ENCODE measurements around the gene ARVCF.

The ARVCF gene

DNA sequence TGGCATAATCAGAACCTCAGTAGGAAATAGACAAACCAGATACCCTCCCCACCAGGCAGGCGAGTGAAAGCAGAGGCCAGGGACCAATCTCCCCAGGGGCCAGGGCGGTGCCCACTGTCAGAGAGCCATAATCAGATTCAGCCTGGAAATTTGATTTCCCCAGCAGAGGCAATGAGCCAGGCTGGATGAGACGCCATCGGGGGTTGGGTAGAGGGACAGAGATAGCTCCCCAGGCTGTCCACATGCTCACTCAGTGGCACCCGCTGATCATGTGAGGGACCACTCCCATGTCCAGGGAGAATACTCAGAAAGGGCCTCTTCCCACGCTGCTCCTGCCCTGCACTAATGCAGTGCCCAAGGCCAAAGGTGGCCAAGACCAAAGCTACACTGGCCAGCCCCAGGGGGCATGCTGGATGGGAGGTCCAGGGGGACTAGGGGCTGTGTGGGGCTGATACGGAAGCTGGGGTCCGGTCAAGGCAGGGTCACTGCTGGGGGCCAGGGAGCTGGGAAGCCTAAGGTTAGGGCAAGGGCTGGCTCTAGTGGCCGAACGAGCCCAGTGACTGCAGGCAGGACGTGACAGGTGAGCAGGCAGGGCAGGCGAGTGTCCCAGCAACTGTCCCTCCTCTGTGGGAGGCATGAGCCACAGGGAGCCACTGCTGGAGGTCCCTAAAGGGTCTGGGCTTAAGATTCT, 19.8 kb downstream of the ARVCF start:
- Histone ChIP-seq H3K9me3 (ENCODE audit: control insufficient read depth, insufficient read depth, low read depth, low read length) (no peaks in the 10 kb centered on the region), H3K27ac (ENCODE audit: extremely low read depth, low read depth, low read length) (no peak overlapping the region), H3K4me3 (ENCODE audit: low read depth, low read length) (no peak overlapping the region), H3K36me3 (ENCODE audit: control insufficient read depth in 2 of 2, insufficient read depth in 1 of 2, low read length in 2 of 2) (no peaks in the 10 kb centered on the region), H3K4me1 (ENCODE audit: control insufficient read depth, insufficient read depth, low read length) (no peaks in the 10 kb centered on the region)
- POLR2A ChIA-PET = interaction anchor here (1.8 kb wide), 1 partner anchor 10 kb away, joined by 3 read pairs; no protein-coding TSS in a partner anchor
- TF ChIP-seq ZNF350 (tag by site-specific recombination; IDR thresholded peaks at IDR 0.05) = no peak
- no peak for TF ChIP-seq ZNF76 (tag by site-specific recombination; IDR thresholded peaks at IDR 0.05; ENCODE audit: borderline replicate concordance, low read depth)
- TF ChIP-seq, protein P1, sequence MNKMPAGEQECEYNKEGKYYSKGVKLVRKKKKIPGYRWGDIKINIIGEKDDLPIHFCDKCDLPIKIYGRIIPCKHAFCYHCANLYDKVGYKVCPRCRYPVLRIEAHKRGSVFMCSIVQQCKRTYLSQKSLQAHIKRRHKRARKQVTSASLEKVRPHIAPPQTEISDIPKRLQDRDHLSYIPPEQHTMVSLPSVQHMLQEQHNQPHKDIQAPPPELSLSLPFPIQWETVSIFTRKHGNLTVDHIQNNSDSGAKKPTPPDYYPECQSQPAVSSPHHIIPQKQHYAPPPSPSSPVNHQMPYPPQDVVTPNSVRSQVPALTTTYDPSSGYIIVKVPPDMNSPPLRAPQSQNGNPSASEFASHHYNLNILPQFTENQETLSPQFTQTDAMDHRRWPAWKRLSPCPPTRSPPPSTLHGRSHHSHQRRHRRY (tag by site-specific recombination; IDR thresholded peaks at IDR 0.05) = no peak
- TF ChIP-seq ZBTB7A (tag by site-specific recombination; IDR thresholded peaks at IDR 0.05; ENCODE audit: low read depth) = no peak
- peak; percentile 82 for TF ChIP-seq GLIS1 (tag by site-specific recombination; IDR thresholded peaks at IDR 0.05)
- TF ChIP-seq GLIS2 (tag by site-specific recombination; IDR thresholded peaks at IDR 0.05) = 0 out of 2 replicates have a peak, but pooled peaks have one; percentile 26
- TF ChIP-seq KLF1 (tag by site-specific recombination; IDR thresholded peaks at IDR 0.05) = peak; percentile 35; the same call in 1 of the 2 replicates
- no peak for TF ChIP-seq ZNF175 (tag by site-specific recombination; IDR thresholded peaks at IDR 0.05)
- CTCF ChIA-PET = interaction anchor here (1.0 kb wide), 1 partner anchor 16 kb away, joined by 6 read pairs; no protein-coding TSS in a partner anchor

DNA sequence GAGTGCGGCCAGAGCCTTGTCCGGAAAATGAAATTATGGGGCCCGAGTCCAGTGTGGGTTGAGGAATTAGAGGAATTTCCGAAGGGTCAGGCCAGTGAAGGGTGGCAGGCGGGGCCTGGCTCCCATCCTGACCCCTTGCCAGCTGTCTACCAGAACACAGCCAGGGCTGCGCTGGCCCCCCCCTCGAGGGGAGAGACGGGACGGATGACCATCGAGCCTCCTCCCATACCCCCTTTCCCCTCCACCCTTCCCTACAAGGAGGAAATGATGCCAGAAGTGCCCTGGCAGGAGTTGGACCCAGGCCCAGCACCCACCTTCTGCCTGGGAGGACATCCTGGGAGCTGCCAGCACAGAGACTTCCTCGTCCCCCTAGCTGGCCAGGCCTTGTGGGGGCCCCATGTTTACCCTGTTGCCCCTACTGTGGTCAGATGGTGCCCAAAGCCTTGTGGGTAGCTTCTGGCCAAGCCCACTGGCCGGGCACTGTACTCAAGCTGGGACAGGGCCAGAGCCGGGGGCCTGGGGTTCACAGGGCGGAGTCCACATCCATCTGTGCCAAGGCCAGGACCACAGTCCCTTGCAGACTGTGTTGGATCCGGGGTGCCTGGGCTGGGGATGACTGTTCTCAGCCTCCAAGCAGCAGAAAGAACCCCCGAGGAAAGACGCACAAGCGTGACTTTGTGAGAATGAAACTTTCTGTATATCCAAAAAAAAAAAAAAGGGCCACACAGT, 20.8 kb downstream of the ARVCF start:
- Histone ChIP-seq H3K27ac (ENCODE audit: extremely low read depth, low read depth, low read length) (no peak overlapping the region), H3K4me1 (ENCODE audit: control insufficient read depth, insufficient read depth, low read length) (no peaks in the 10 kb centered on the region), H3K36me3 (ENCODE audit: control insufficient read depth in 2 of 2, insufficient read depth in 1 of 2, low read length in 2 of 2) (no peaks in the 10 kb centered on the region), H3K9me3 (ENCODE audit: control insufficient read depth, insufficient read depth, low read depth, low read length) (no peaks in the 10 kb centered on the region), H3K4me3 (ENCODE audit: low read depth, low read length) (no peak overlapping the region)
- CTCF ChIA-PET = interaction anchor here (0.5 to 0.7 kb wide), 3 partner anchors 12 to 19 kb away, joined by 3 read pairs; no protein-coding TSS in a partner anchor
- POLR2A ChIA-PET = no interaction called here
- TF ChIP-seq, protein P2, sequence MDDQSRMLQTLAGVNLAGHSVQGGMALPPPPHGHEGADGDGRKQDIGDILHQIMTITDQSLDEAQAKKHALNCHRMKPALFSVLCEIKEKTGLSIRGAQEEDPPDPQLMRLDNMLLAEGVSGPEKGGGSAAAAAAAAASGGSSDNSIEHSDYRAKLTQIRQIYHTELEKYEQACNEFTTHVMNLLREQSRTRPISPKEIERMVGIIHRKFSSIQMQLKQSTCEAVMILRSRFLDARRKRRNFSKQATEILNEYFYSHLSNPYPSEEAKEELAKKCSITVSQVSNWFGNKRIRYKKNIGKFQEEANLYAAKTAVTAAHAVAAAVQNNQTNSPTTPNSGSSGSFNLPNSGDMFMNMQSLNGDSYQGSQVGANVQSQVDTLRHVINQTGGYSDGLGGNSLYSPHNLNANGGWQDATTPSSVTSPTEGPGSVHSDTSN (CRISPR knock-in tag; IDR thresholded peaks at IDR 0.05) = no peak
- TF ChIP-seq, protein P3, sequence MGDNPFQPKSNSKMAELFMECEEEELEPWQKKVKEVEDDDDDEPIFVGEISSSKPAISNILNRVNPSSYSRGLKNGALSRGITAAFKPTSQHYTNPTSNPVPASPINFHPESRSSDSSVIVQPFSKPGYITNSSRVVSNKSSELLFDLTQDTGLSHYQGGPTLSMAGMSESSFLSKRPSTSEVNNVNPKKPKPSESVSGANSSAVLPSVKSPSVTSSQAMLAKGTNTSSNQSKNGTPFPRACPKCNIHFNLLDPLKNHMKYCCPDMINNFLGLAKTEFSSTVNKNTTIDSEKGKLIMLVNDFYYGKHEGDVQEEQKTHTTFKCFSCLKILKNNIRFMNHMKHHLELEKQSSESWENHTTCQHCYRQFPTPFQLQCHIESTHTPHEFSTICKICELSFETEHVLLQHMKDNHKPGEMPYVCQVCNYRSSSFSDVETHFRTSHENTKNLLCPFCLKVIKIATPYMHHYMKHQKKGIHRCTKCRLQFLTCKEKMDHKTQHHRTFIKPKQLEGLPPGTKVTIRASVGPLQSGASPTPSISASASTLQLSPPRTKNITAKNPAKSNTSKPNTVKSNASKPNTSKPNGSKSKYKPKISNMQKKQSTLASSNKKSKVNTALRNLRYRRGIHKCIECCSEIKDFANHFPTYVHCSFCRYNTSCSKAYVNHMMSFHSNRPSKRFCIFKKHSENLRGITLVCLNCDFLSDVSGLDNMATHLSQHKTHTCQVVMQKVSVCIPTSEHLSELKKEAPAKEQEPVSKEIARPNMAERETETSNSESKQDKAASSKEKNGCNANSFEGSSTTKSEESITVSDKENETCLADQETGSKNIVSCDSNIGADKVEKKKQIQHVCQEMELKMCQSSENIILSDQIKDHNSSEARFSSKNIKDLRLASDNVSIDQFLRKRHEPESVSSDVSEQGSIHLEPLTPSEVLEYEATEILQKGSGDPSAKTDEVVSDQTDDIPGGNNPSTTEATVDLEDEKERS (tag by site-specific recombination; IDR thresholded peaks at IDR 0.05) = no peak
- TF ChIP-seq ZNF169 (tag by site-specific recombination; IDR thresholded peaks at IDR 0.05) = no peak
- no peak for TF ChIP-seq ZNF585B (tag by site-specific recombination; IDR thresholded peaks at IDR 0.05)
- TF ChIP-seq, protein P4, sequence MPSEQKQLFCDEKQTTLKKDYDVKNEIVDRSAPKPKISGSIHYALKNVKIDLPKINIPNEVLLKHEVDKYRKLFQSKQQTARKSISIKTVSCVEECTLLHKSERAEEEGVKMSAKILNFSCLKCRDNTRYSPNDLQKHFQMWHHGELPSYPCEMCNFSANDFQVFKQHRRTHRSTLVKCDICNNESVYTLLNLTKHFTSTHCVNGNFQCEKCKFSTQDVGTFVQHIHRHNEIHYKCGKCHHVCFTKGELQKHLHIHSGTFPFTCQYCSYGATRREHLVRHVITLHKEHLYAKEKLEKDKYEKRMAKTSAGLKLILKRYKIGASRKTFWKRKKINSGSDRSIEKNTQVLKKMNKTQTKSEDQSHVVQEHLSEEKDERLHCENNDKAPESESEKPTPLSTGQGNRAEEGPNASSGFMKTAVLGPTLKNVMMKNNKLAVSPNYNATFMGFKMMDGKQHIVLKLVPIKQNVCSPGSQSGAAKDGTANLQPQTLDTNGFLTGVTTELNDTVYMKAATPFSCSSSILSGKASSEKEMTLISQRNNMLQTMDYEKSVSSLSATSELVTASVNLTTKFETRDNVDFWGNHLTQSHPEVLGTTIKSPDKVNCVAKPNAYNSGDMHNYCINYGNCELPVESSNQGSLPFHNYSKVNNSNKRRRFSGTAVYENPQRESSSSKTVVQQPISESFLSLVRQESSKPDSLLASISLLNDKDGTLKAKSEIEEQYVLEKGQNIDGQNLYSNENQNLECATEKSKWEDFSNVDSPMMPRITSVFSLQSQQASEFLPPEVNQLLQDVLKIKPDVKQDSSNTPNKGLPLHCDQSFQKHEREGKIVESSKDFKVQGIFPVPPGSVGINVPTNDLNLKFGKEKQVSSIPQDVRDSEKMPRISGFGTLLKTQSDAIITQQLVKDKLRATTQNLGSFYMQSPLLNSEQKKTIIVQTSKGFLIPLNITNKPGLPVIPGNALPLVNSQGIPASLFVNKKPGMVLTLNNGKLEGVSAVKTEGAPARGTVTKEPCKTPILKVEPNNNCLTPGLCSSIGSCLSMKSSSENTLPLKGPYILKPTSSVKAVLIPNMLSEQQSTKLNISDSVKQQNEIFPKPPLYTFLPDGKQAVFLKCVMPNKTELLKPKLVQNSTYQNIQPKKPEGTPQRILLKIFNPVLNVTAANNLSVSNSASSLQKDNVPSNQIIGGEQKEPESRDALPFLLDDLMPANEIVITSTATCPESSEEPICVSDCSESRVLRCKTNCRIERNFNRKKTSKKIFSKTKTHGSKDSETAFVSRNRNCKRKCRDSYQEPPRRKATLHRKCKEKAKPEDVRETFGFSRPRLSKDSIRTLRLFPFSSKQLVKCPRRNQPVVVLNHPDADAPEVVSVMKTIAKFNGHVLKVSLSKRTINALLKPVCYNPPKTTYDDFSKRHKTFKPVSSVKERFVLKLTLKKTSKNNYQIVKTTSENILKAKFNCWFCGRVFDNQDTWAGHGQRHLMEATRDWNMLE (tag by site-specific recombination; conservative IDR thresholded peaks at IDR 0.05; ENCODE audit: low read depth) = no peak
- no peak for TF ChIP-seq ZBTB1 (tag by site-specific recombination; IDR thresholded peaks at IDR 0.05)
- TF ChIP-seq ZNF239 (tag by site-specific recombination; IDR thresholded peaks at IDR 0.05) = no peak
- TF ChIP-seq, protein P5, sequence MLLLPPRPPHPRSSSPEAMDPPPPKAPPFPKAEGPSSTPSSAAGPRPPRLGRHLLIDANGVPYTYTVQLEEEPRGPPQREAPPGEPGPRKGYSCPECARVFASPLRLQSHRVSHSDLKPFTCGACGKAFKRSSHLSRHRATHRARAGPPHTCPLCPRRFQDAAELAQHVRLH (tag by site-specific recombination; IDR thresholded peaks at IDR 0.05) = no peak
- TF ChIP-seq HOXA7 (CRISPR knock-in tag; IDR thresholded peaks at IDR 0.05; ENCODE audit: borderline replicate concordance) = no peak
